Thymus (tissue), 11 donors: ENCODE measurements around the gene SCML1. TPM values are rescaled to one million over a fixed set of nuclear protein-coding genes. Genes with fewer than 3 reads are reported as not detected.

Experiments used
- DNase-seq, 9 donors: peaks; one replicate each; pipeline ENCODE4 v3.0.0-alpha.2; 2013; ENCODE audit warnings: low spot score in 9 of 9, low read depth in 6 of 9, missing footprints in 1 of 9
- H3K27ac ChIP-seq, 2 donors: one replicate each; pipeline ENCODE4 v1.5.1; 2013; ENCODE audit warnings: control low read depth in 1 of 2, low read depth in 1 of 2, low read length in 1 of 2, mild to moderate bottlenecking in 1 of 2, moderate library complexity in 1 of 2
- H3K27me3 ChIP-seq, 2 donors: one replicate each; pipeline ENCODE4 v1.5.1; 2013; ENCODE audit warnings: low read length in 1 of 2; ENCODE audit not compliant: control insufficient read depth in 2 of 2, insufficient read depth in 1 of 2
- H3K36me3 ChIP-seq, 2 donors: one replicate each; pipeline ENCODE4 v1.5.1; 2013; ENCODE audit warnings: low read length in 1 of 2, mild to moderate bottlenecking in 1 of 2, moderate library complexity in 1 of 2; ENCODE audit not compliant: control insufficient read depth in 2 of 2, insufficient read depth in 2 of 2
- H3K4me1 ChIP-seq, 2 donors: one replicate each; pipeline ENCODE4 v1.5.1; 2013; ENCODE audit warnings: low read length in 2 of 2; ENCODE audit not compliant: control insufficient read depth in 2 of 2, insufficient read depth in 2 of 2
- H3K4me3 ChIP-seq, 2 donors: one replicate each; pipeline ENCODE4 v1.5.1; 2013; ENCODE audit warnings: low read length in 2 of 2, control low read depth in 1 of 2, mild to moderate bottlenecking in 1 of 2
- H3K9me3 ChIP-seq, 2 donors: one replicate each; pipeline ENCODE4 v1.5.1; 2013; ENCODE audit warnings: low read length in 1 of 2, mild to moderate bottlenecking in 1 of 2; ENCODE audit not compliant: control insufficient read depth in 2 of 2, insufficient read depth in 1 of 2
- WGBS: extraction: QIAGEN DNeasy Blood & Tissue Kit; methylation state at CpG from one replicate; pipeline ENCODE4 v1.1.7; 2013; 5-methylcytosine and 5-hydroxymethylcytosine counted together
- polyA plus RNA-seq: library from polyadenylated mRNA; stranded (reverse); fragments of 200-250 nt; gene quantifications from one replicate; pipeline ENCODE4 v1.2.3, GENCODE V29; 2013
- total RNA-seq: library from RNA; stranded (reverse); fragments of 120-200 nt; gene quantifications from one replicate; pipeline ENCODE4 v1.2.4, GENCODE V29; 2013
- donor health status: healthy.

The SCML1 gene
- total and polyA plus RNA-seq, 2 donors = 10.2 to 92.1 TPM

GRCh38 chrX:17798921-17799320 is 61.6 kb downstream of the SCML1 start:
- H3K9me3 ChIP-seq = no peaks in the 10 kb centered on the region
- WGBS = 85% methylated on average over 4 of the region's 4 CpGs
- H3K27me3 ChIP-seq = no peaks in the 10 kb centered on the region
- no peak overlapping the region for H3K27ac ChIP-seq
- no peak overlapping the region for H3K4me3 ChIP-seq
- peaks cover 0 to 3% of the 10 kb centered on the region in 2 donors for H3K4me1 ChIP-seq
- DNase-seq = no peak
- no peaks in the 10 kb centered on the region for H3K36me3 ChIP-seq

- H3K36me3 ChIP-seq = no peaks in the 10 kb centered on the region
- DNase-seq = no peak
- no peaks in the 10 kb centered on the region for H3K9me3 ChIP-seq
- over 99% methylated on average over 13 of the region's 13 CpGs for WGBS
- peaks cover 0 to 3% of the 10 kb centered on the region in 2 donors for H3K4me1 ChIP-seq
- H3K4me3 ChIP-seq = no peak overlapping the region
- H3K27ac ChIP-seq = no peak overlapping the region
- no peaks in the 10 kb centered on the region for H3K27me3 ChIP-seq
Observed at GRCh38 chrX:17801431-17801830, 64.1 kb downstream of the SCML1 start.

GRCh38 chrX:17802756-17803155 is 65.5 kb downstream of the SCML1 start:
- no peaks in the 10 kb centered on the region for H3K36me3 ChIP-seq
- no peak overlapping the region for H3K27ac ChIP-seq
- DNase-seq = no peak
- 98% methylated on average over 7 of the region's 7 CpGs for WGBS
- no peaks in the 10 kb centered on the region for H3K9me3 ChIP-seq
- H3K4me3 ChIP-seq = no peak overlapping the region
- H3K4me1 ChIP-seq = peaks cover 0 to 3% of the 10 kb centered on the region in 2 donors
- H3K27me3 ChIP-seq = no peaks in the 10 kb centered on the region

- no peak for DNase-seq
- Histone ChIP-seq H3K27me3 (no peaks in the 10 kb centered on the region), H3K4me3 (no peak overlapping the region), H3K4me1 (peaks cover 0 to 2% of the 10 kb centered on the region in 2 donors), H3K27ac (no peak overlapping the region), H3K36me3 (no peaks in the 10 kb centered on the region), H3K9me3 (no peaks in the 10 kb centered on the region)
- WGBS = 95% methylated on average over 4 of the region's 4 CpGs
Observed at GRCh38 chrX:17803449-17803848, 66.2 kb downstream of the SCML1 start.

Other genes with a start within 250 kb of the SCML1 start
- 1.8 TPM for gene RAI2, start 123.8 kb downstream of the SCML1 start, total RNA-seq
- gene RAI2, start 123.8 kb downstream of the SCML1 start, polyA plus RNA-seq = 9.0 TPM